Thoracic aorta (tissue), 2 donors: ENCODE measurements around the gene BAZ1A. TPM values are rescaled to one million over a fixed set of nuclear protein-coding genes. Genes with fewer than 3 reads are reported as not detected.

Source experiments
- ATAC-seq: fragments of 150-250 bp; one replicate; pipeline ENCODE4 v1.8.0; 2017; ENCODE audit warnings: low read depth; ENCODE audit not compliant: insufficient number of reproducible peaks, low FRiP score
- DNase-seq: peaks from one replicate; pipeline ENCODE4 v3.0.0-alpha.2; 2020; ENCODE audit warnings: low spot score
- H3K27ac ChIP-seq, 2 donors: fragments of 200-600 bp; sonication (generic); 1 replicate in 1 of 2; 2 replicates in 1 of 2; pipeline ENCODE4 v1.5.1; 2016; ENCODE audit warnings: mild to moderate bottlenecking in 2 of 2, moderate library complexity in 2 of 2
- H3K27me3 ChIP-seq: fragments of 200-600 bp; sonication (generic); replicated peaks from 2 replicates; pipeline ENCODE4 v1.6.0; 2016; ENCODE audit warnings: mild to moderate bottlenecking; ENCODE audit not compliant: insufficient read depth
- H3K36me3 ChIP-seq: fragments of 200-600 bp; sonication (generic); one replicate; pipeline ENCODE4 v1.5.1; 2016
- H3K4me1 ChIP-seq, 2 donors: fragments of 200-600 bp; sonication (generic); 1 replicate in 1 of 2; 2 replicates in 1 of 2; pipeline versions ENCODE4 v1.5.1 to v1.6.0; 2016; ENCODE audit warnings: low read depth in 2 of 2, mild to moderate bottlenecking in 1 of 2; ENCODE audit not compliant: control insufficient read depth in 1 of 2
- H3K4me3 ChIP-seq: fragments of 200-600 bp; sonication (generic); 2 replicates; pipeline ENCODE4 v1.5.1; 2016; ENCODE audit warnings: mild to moderate bottlenecking
- H3K9me3 ChIP-seq: fragments of 200-600 bp; sonication (generic); 2 replicates; pipeline ENCODE4 v1.5.1; 2016
- total RNA-seq, 2 donors: library from RNA; depleted of rRNA; stranded (reverse); fragments of >200 nt; gene quantifications; one replicate each; pipeline versions ENCODE4 v1.1.0 to v1.2.3, GENCODE V29; 2016
- TF ChIP-seq, protein P1 (sequence below): fragments of 200-600 bp; sonication (generic); IDR thresholded peaks from one replicate; pipeline ENCODE4 v1.5.1; 2019; ENCODE audit warnings: antibody characterized with exemption

Gene BAZ1A
- total RNA-seq, 2 donors from 2014 or later: 16.1 to 51.6 TPM

DNA sequence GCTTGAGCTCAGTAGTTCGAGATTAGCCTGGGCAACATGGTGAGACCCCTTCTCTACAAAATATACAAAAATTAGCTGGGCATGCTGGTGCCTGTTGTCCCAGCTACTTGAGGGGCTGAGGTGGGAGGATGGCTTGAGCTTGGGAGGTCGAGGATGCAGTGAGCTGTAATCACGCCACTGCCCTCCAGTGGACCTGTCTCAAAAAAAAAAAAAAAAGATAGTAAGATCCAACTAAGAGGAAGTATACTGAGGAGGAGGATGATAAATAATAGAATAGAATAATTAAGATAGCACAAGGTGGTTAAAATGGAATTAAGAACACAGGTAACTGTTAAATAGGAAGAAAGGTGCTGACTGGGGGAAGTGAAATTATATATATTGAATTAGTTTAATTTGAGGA lies 37.0 kb upstream of the BAZ1A start:
- no peak for DNase-seq
- no peaks in the 10 kb centered on the region for H3K9me3 ChIP-seq

DNA sequence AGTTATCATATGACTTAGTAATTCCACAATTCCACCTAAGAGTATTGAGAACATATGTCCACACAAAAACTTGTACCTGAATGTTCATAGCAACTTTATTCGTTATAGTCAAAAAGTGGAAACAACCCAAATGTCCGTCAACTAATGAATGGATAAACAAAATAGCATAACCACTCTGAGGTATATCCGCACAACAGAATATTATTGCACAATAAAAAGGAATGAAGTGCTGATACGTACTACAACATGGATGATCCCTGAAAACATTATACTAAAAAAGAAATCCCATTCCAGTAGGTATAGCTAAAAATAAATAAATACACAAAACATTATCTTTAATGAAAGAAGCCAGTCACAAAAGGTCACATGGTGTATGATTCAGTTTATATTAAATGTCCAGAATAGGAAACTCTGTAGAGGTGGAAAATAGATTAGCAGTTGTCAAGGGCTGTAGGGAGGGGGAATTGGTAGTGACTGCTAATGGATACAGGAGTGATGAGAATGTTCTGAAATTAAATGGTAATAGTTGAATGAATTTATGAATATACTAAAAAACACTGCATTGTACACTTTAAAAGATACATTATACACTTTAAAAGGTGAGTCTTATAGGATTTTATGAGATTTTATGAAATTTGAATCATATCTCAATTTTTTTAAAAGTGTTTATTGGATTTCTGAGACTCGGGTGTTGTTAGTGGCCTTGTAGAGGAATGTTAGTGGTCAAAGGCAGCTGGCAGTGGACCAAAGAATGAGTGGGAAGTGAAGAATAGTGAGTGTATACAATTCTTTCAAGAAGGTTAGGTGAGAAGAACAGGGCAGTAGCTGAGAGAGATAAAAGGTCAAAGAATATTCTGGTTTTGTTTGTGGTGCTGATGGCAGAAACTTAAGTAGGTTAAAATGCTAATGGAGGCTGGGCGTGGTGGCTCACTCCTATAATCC lies 36.3 kb upstream of the BAZ1A start:
- Histone ChIP-seq H3K27me3 (no peaks in the 10 kb centered on the region), H3K4me3 (no peak overlapping the region), H3K9me3 (no peaks in the 10 kb centered on the region), H3K4me1 (no peaks in the 10 kb centered on the region), H3K36me3 (no peaks in the 10 kb centered on the region), H3K27ac (no peak overlapping the region)
- DNase-seq (no peak), ATAC-seq (no peak)
- TF ChIP-seq, protein P1, sequence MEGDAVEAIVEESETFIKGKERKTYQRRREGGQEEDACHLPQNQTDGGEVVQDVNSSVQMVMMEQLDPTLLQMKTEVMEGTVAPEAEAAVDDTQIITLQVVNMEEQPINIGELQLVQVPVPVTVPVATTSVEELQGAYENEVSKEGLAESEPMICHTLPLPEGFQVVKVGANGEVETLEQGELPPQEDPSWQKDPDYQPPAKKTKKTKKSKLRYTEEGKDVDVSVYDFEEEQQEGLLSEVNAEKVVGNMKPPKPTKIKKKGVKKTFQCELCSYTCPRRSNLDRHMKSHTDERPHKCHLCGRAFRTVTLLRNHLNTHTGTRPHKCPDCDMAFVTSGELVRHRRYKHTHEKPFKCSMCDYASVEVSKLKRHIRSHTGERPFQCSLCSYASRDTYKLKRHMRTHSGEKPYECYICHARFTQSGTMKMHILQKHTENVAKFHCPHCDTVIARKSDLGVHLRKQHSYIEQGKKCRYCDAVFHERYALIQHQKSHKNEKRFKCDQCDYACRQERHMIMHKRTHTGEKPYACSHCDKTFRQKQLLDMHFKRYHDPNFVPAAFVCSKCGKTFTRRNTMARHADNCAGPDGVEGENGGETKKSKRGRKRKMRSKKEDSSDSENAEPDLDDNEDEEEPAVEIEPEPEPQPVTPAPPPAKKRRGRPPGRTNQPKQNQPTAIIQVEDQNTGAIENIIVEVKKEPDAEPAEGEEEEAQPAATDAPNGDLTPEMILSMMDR: no peak

More for the DNA sequence above, 37.0 kb upstream of the BAZ1A start:
- H3K36me3 ChIP-seq: no peaks in the 10 kb centered on the region
- no peak overlapping the region for H3K27ac ChIP-seq
- H3K4me1 ChIP-seq: no peaks in the 10 kb centered on the region
- no peaks in the 10 kb centered on the region for H3K27me3 ChIP-seq
- no peak for ATAC-seq
- H3K4me3 ChIP-seq: no peak overlapping the region
- TF ChIP-seq, protein P1: no peak

DNA sequence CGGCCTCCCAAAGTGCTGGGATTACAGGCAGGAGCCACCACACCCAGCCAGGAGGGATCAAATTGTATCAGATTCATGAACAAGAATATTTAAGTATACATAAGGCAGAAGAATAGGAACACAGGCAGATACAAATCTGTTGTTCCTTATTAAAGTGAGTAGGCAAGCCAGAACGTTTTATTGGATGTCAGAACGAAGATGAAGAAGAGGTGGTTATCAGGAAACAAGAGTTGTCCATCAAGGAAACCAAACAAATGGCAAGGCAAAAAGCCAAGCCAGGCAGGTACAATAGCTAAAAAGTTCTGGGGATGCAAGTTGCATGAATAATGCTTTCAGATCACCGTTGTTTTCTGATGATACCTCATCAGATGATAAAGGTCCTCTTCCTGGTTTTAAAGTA lies 31.1 kb upstream of the BAZ1A start:
- Histone ChIP-seq H3K36me3 (no peaks in the 10 kb centered on the region), H3K27me3 (no peaks in the 10 kb centered on the region), H3K27ac (no peak overlapping the region), H3K4me3 (no peak overlapping the region), H3K9me3 (no peaks in the 10 kb centered on the region), H3K4me1 (no peaks in the 10 kb centered on the region)
- no peak for DNase-seq
- TF ChIP-seq, protein P1: no peak
- ATAC-seq: no peak

DNA sequence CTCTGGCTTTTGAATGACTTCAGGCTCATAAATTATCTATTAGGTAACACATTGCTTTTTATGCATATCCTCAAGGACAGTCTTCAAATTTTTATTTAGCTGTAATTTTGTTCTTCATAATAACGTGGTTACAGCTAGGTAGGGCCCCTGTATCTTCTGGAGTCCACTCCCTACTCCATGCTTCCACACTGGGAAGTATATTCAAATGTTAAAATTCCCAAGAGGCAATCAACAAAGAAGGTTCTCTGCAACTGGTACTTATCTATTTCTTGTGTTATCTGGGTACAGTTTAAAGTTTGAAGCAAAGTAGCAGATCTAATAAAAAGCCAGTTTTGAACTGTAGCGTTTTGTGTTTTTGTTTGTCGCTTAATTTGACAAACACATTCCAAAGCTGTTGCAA lies 20.1 kb upstream of the BAZ1A start:
- TF ChIP-seq, protein P1: no peak
- H3K4me3 ChIP-seq: no peak overlapping the region
- no peaks in the 10 kb centered on the region for H3K9me3 ChIP-seq
- DNase-seq (no peak), ATAC-seq (no peak)
- H3K27me3 ChIP-seq: no peaks in the 10 kb centered on the region
- H3K27ac ChIP-seq: no peak overlapping the region
- no peaks in the 10 kb centered on the region for H3K4me1 ChIP-seq
- H3K36me3 ChIP-seq: no peaks in the 10 kb centered on the region

DNA sequence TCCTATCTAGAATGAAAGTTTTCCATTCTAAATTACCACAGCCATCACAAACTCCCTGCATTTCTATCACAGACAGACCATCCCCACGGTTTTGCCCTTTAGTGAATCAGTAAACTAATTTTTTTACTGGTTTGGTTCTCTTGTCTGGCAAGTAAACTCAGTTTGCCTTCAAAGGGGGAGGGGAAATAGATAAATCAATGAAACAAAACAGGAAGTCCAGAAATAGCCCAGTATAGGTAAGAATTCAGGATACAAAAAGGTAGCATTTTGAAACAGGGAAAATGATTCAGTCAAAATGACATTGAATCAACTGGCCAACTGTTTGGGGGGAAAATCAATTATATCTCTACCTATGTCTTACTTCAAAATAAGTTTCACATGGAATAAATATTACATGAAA lies 15.8 kb upstream of the BAZ1A start:
- ATAC-seq: no peak
- H3K4me1 ChIP-seq: no peaks in the 10 kb centered on the region
- TF ChIP-seq, protein P1: no peak

More for the DNA sequence above, 15.8 kb upstream of the BAZ1A start:
- DNase-seq: no peak
- no peaks in the 10 kb centered on the region for H3K36me3 ChIP-seq
- no peak overlapping the region for H3K27ac ChIP-seq
- no peak overlapping the region for H3K4me3 ChIP-seq
- H3K9me3 ChIP-seq: no peaks in the 10 kb centered on the region
- no peaks in the 10 kb centered on the region for H3K27me3 ChIP-seq
